HepG2 (cell line): Measurements from ENCODE around the gene ACAP3. TPM values are rescaled to one million over a fixed set of nuclear protein-coding genes. Genes with fewer than 3 reads are reported as not detected.

ENCODE experiments used
- BCLAF1 ChIP-seq: fragments of 450-650 bp; IDR thresholded peaks from 2 replicates; pipeline ENCODE4 v1.6.1; 2017; ENCODE audit warnings: mild to moderate bottlenecking
- DR1 ChIP-seq: sonication (generic); formaldehyde crosslinking; IDR thresholded peaks from 2 replicates; pipeline ENCODE4 v1.8.0; 2021; ENCODE audit warnings: mild to moderate bottlenecking, missing genetic modification reagents, inconsistent platforms
- HNRNPUL1 ChIP-seq: fragments of 200-400 bp; formaldehyde crosslinking; IDR thresholded peaks from 2 replicates; pipeline ENCODE4 v1.6.1; 2017; ENCODE audit warnings: low read depth, mild to moderate bottlenecking, low read length, moderate library complexity
- NFKB2 ChIP-seq: sonication (generic); formaldehyde crosslinking; IDR thresholded peaks from 2 replicates; pipeline ENCODE4 v1.4.0; 2020; ENCODE audit warnings: missing genetic modification reagents, borderline replicate concordance
- PCBP1 ChIP-seq: fragments of 200-400 bp; formaldehyde crosslinking; IDR thresholded peaks from 2 replicates; pipeline ENCODE4 v1.6.1; 2017; ENCODE audit warnings: mild to moderate bottlenecking, low read depth, low read length, borderline replicate concordance
- PCBP2 ChIP-seq: fragments of 200-400 bp; formaldehyde crosslinking; optimal IDR thresholded peaks from 2 replicates; pipeline ENCODE3; 2018; ENCODE audit warnings: low read length, low read depth; ENCODE audit not compliant: poor library complexity, severe bottlenecking
- SMC3 ChIP-seq: IDR thresholded peaks from 2 replicates; pipeline ENCODE4 v1.6.1; 2011; ENCODE audit warnings: low read length, improper control_type of control experiment
- SNAPC2 ChIP-seq: sonication (generic); formaldehyde crosslinking; IDR thresholded peaks from 2 replicates; pipeline ENCODE4 v1.8.1; 2022; ENCODE audit warnings: mild to moderate bottlenecking, missing genetic modification reagents
- WIZ ChIP-seq: sonication (generic); formaldehyde crosslinking; IDR thresholded peaks from 2 replicates; pipeline ENCODE4 v1.5.1; 2020; ENCODE audit warnings: mild to moderate bottlenecking, missing genetic modification reagents
- ZFP36L2 ChIP-seq: sonication (generic); formaldehyde crosslinking; IDR thresholded peaks from 2 replicates; pipeline ENCODE4 v1.4.0; 2020; ENCODE audit warnings: missing genetic modification reagents
- ZFX ChIP-seq: sonication (generic); formaldehyde crosslinking; IDR thresholded peaks from 2 replicates; pipeline ENCODE4 v1.4.0; 2020; ENCODE audit warnings: mild to moderate bottlenecking, low read depth, missing genetic modification reagents, moderate library complexity
- ZNF282 ChIP-seq: fragments of 450-650 bp; IDR thresholded peaks from 2 replicates; pipeline ENCODE4 v1.6.1; 2018; ENCODE audit not compliant: partially characterized antibody
- ZNF343 ChIP-seq: sonication (generic); formaldehyde crosslinking; IDR thresholded peaks from 2 replicates; pipeline ENCODE4 v1.4.0; 2020; ENCODE audit warnings: mild to moderate bottlenecking, missing genetic modification reagents
- ZNF354B ChIP-seq: sonication (generic); formaldehyde crosslinking; IDR thresholded peaks from 2 replicates; pipeline ENCODE4 v1.8.0; 2022; ENCODE audit warnings: mild to moderate bottlenecking, missing genetic modification reagents
- ZNF567 ChIP-seq: sonication (generic); formaldehyde crosslinking; IDR thresholded peaks from 2 replicates; pipeline ENCODE4 v1.8.1; 2023; ENCODE audit warnings: mild to moderate bottlenecking, missing genetic modification reagents, borderline replicate concordance
- ZNF691 ChIP-seq: sonication (generic); formaldehyde crosslinking; IDR thresholded peaks from 2 replicates; pipeline ENCODE4 v1.4.0; 2020; ENCODE audit warnings: missing genetic modification reagents, low read depth, mild to moderate bottlenecking, borderline replicate concordance
- ZNF768 ChIP-seq: sonication (generic); formaldehyde crosslinking; IDR thresholded peaks from 2 replicates; pipeline ENCODE4 v1.4.0; 2020; ENCODE audit warnings: missing genetic modification reagents
- ZNF776 ChIP-seq: sonication (generic); formaldehyde crosslinking; IDR thresholded peaks from 2 replicates; pipeline ENCODE4 v1.4.0; 2020; ENCODE audit warnings: mild to moderate bottlenecking, missing genetic modification reagents
- ZNF878 ChIP-seq: sonication (generic); formaldehyde crosslinking; IDR thresholded peaks from 2 replicates; pipeline ENCODE4 v1.8.1; 2023; ENCODE audit warnings: mild to moderate bottlenecking, missing genetic modification reagents, moderate library complexity
- polyA plus RNA-seq, 8 experiments: library from polyadenylated mRNA; depleted of rRNA in 3 of 8; stranded (reverse) in 7 of 8; unstranded in 1 of 8; fragments of >200 nt; fragmentation: Illumina TruSeq in 4 of 8; extraction: Trizol in 4 of 8; gene quantifications; 2 replicates each; pipeline versions ENCODE4 v1.2.1 to v1.2.3, GENCODE V29; 2011 to 2016; ENCODE audit warnings: low read depth in 4 of 8, missing spikeins in 1 of 8, mixed read lengths in 1 of 8; ENCODE audit not compliant: insufficient read depth in 1 of 8
- total RNA-seq, 5 experiments: library from RNA; depleted of rRNA; stranded (reverse); fragments of >200 nt; fragmentation: Illumina TruSeq; extraction: Trizol; gene quantifications; 2 replicates each; pipeline ENCODE4 v1.2.3, GENCODE V29; 2016; ENCODE audit warnings: low read depth in 1 of 5
- TF ChIP-seq, protein P1 (sequence below): sonication (generic); formaldehyde crosslinking; IDR thresholded peaks from 2 replicates; pipeline ENCODE4 v1.5.0; 2020; ENCODE audit warnings: missing genetic modification reagents
- TF ChIP-seq, protein P2 (sequence below): sonication (generic); formaldehyde crosslinking; IDR thresholded peaks from 2 replicates; pipeline ENCODE4 v1.4.0; 2020; ENCODE audit warnings: missing genetic modification reagents
- TF ChIP-seq, protein P3 (sequence below): sonication (generic); formaldehyde crosslinking; IDR thresholded peaks from 2 replicates; pipeline ENCODE4 v1.4.0; 2020; ENCODE audit warnings: mild to moderate bottlenecking, missing genetic modification reagents

ACAP3 gene
- total and polyA plus RNA-seq, 2 of the 13 experiments (the other 11 are each of a cell fraction or from before 2014, with no cell fraction given): 29.4 to 50.8 TPM

GRCh38 chr1:1332031-1332755 lies 24.5 kb upstream of the ACAP3 start (continued):
- TF ChIP-seq SNAPC2: no peak
- no peak for TF ChIP-seq ZFP36L2 (CRISPR knock-in tag)
- TF ChIP-seq DR1 (CRISPR knock-in tag): no peak
- no peak for TF ChIP-seq NFKB2 (CRISPR knock-in tag)
- no peak for TF ChIP-seq ZNF768 (CRISPR knock-in tag)
- TF ChIP-seq, protein P1, sequence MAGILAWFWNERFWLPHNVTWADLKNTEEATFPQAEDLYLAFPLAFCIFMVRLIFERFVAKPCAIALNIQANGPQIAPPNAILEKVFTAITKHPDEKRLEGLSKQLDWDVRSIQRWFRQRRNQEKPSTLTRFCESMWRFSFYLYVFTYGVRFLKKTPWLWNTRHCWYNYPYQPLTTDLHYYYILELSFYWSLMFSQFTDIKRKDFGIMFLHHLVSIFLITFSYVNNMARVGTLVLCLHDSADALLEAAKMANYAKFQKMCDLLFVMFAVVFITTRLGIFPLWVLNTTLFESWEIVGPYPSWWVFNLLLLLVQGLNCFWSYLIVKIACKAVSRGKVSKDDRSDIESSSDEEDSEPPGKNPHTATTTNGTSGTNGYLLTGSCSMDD (CRISPR knock-in tag): no peak
- TF ChIP-seq, protein P2, sequence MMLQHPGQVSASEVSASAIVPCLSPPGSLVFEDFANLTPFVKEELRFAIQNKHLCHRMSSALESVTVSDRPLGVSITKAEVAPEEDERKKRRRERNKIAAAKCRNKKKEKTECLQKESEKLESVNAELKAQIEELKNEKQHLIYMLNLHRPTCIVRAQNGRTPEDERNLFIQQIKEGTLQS (CRISPR knock-in tag): no peak
- peak; percentile 34; the same call in 1 of the 2 replicates for TF ChIP-seq ZNF776
- TF ChIP-seq WIZ: no peak
- no peak for TF ChIP-seq ZNF878 (CRISPR knock-in tag)
- TF ChIP-seq ZNF343 (CRISPR knock-in tag): 0 out of 2 replicates have a peak, but pooled peaks have one; percentile 4
- no peak for TF ChIP-seq PCBP1
- TF ChIP-seq SMC3: no peak
- TF ChIP-seq ZNF691 (CRISPR knock-in tag): 0 out of 2 replicates have a peak, but pooled peaks have one; percentile 18
- TF ChIP-seq BCLAF1: no peak
- TF ChIP-seq ZNF354B (CRISPR knock-in tag): no peak
- no peak for TF ChIP-seq ZNF567 (CRISPR knock-in tag)
- TF ChIP-seq ZNF282: no peak
- TF ChIP-seq PCBP2: no peak
- TF ChIP-seq, protein P3, sequence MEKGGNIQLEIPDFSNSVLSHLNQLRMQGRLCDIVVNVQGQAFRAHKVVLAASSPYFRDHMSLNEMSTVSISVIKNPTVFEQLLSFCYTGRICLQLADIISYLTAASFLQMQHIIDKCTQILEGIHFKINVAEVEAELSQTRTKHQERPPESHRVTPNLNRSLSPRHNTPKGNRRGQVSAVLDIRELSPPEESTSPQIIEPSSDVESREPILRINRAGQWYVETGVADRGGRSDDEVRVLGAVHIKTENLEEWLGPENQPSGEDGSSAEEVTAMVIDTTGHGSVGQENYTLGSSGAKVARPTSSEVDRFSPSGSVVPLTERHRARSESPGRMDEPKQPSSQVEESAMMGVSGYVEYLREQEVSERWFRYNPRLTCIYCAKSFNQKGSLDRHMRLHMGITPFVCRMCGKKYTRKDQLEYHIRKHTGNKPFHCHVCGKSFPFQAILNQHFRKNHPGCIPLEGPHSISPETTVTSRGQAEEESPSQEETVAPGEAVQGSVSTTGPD (CRISPR knock-in tag): no peak
- no peak for TF ChIP-seq HNRNPUL1
- TF ChIP-seq ZFX (CRISPR knock-in tag): 0 out of 2 replicates have a peak, but pooled peaks have one; percentile 16
